NCI-H2196 treated with DMSO at 0.1 percent for 48 hours (cell line): ENCODE data around the gene COX6A1.
"Not testable (repeated sequence)": the region's sequence is repeated elsewhere in the genome, so short reads cannot be mapped to it uniquely, and the experiment has no call there.

Source experiments
- DNase-seq: peaks from one replicate; lab custom pipeline; 2025; ENCODE audit not compliant: unreplicated experiment; lab: John Stamatoyannopoulos, UW

COX6A1 gene

GRCh38 chr12:120425797-120426196 lies 12.1 kb upstream of the COX6A1 start:
- DNase-seq, result no peak

GRCh38 chr12:120428597-120429229 lies 9.2 kb upstream of the COX6A1 start:
- DNase-seq, result no peak

GRCh38 chr12:120429368-120429767 lies 8.5 kb upstream of the COX6A1 start:
- DNase-seq, result no peak

GRCh38 chr12:120432772-120433525 lies 5.0 kb upstream of the COX6A1 start:
- DNase-seq, result no peak

- DNase-seq, result no peak
These were observed 734 bp downstream of the COX6A1 start for GRCh38 chr12:120438495-120439198.

GRCh38 chr12:120439646-120440247 lies 1.8 kb downstream of the COX6A1 start:
- DNase-seq, result peak; percentile 23

GRCh38 chr12:120444676-120445075 lies 6.8 kb downstream of the COX6A1 start:
- no peak for DNase-seq

GRCh38 chr12:120445911-120446843 lies 8.3 kb downstream of the COX6A1 start, which contains the start of the genes GATC and TRIAP1:
Gene GATC (plus strand): TSS chr12:120446444. CDS start chr12:120446481, 37 bp downstream.
Gene TRIAP1 (minus strand): TSS chr12:120446384. CDS start chr12:120446372, 12 bp downstream.
- peak; percentile 57 for DNase-seq

- DNase-seq, result not testable (repeated sequence)
These were observed 8.9 kb downstream of the COX6A1 start for GRCh38 chr12:120446844-120447178.

- DNase-seq, result no peak
These were observed 10.1 kb downstream of the COX6A1 start for GRCh38 chr12:120447992-120448391.

GRCh38 chr12:120452524-120452923 lies 14.6 kb downstream of the COX6A1 start:
- DNase-seq, result not testable (repeated sequence)

GRCh38 chr12:120453060-120453750 lies 15.3 kb downstream of the COX6A1 start:
- DNase-seq, result no peak

GRCh38 chr12:120453977-120454376 lies 16.1 kb downstream of the COX6A1 start:
- no peak for DNase-seq

- DNase-seq, result no peak
These were observed 17.4 kb downstream of the COX6A1 start for GRCh38 chr12:120455302-120455701.

- DNase-seq, result no peak
These were observed 19.2 kb downstream of the COX6A1 start for GRCh38 chr12:120457133-120457532.

- no peak for DNase-seq
These were observed 22.2 kb downstream of the COX6A1 start for GRCh38 chr12:120460157-120460556.

- no peak for DNase-seq
These were observed 24.3 kb downstream of the COX6A1 start for GRCh38 chr12:120462099-120462640.

GRCh38 chr12:120463712-120464111 lies 25.8 kb downstream of the COX6A1 start:
- no peak for DNase-seq

- DNase-seq, result no peak
These were observed 27.8 kb downstream of the COX6A1 start for GRCh38 chr12:120465756-120466155.
